Parathyroid adenoma (tissue), 2 donors: ENCODE data around the gene AKT2.

Experiments used
- H2AFZ ChIP-seq: fragments of 300-600 bp; sonication (generic); one replicate; pipeline ENCODE4 v1.7.0; 2017; ENCODE audit warnings: antibody characterized with exemption, mild to moderate bottlenecking
- H3K27ac ChIP-seq: fragments of 300-600 bp; sonication (generic); one replicate; pipeline ENCODE4 v1.7.0; 2017
- H3K27me3 ChIP-seq: fragments of 300-600 bp; sonication (generic); one replicate; pipeline ENCODE4 v1.7.0; 2017; ENCODE audit warnings: low read length; ENCODE audit not compliant: control insufficient read depth, insufficient read depth
- H3K36me3 ChIP-seq: fragments of 300-600 bp; sonication (generic); one replicate; pipeline ENCODE4 v1.7.0; 2017; ENCODE audit warnings: low read length; ENCODE audit not compliant: control insufficient read depth, insufficient read depth
- H3K4me1 ChIP-seq: fragments of 300-600 bp; sonication (generic); one replicate; pipeline ENCODE4 v1.7.0; 2017; ENCODE audit warnings: control low read depth
- H3K4me2 ChIP-seq: fragments of 300-600 bp; sonication (generic); one replicate; pipeline ENCODE4 v1.7.0; 2017; ENCODE audit warnings: low read length
- H3K4me3 ChIP-seq: fragments of 300-600 bp; sonication (generic); one replicate; pipeline ENCODE4 v1.7.0; 2017; ENCODE audit warnings: low read depth, low read length
- H3K79me2 ChIP-seq: fragments of 300-600 bp; sonication (generic); one replicate; pipeline ENCODE4 v1.7.0; 2017; ENCODE audit warnings: control low read depth
- H3K9ac ChIP-seq: fragments of 300-600 bp; sonication (generic); one replicate; pipeline ENCODE4 v1.7.0; 2017; ENCODE audit warnings: mild to moderate bottlenecking
- H3K9me3 ChIP-seq: fragments of 300-600 bp; sonication (generic); one replicate; pipeline ENCODE4 v1.7.0; 2017; ENCODE audit warnings: low read length; ENCODE audit not compliant: control insufficient read depth
- CTCF ChIP-seq: fragments of 300-600 bp; sonication (generic); IDR thresholded peaks from one replicate; pipeline ENCODE4 v1.7.0; 2017; ENCODE audit warnings: antibody characterized with exemption, mild to moderate bottlenecking
- donor health status: primary hyperparathyroidism.

AKT2 gene

GRCh38 chr19:40271706-40272105, 13.4 kb downstream of the AKT2 start:
- H3K4me1 ChIP-seq = peaks cover 24% of the 10 kb centered on the region
- no peak overlapping the region for H3K9ac ChIP-seq
- H3K79me2 ChIP-seq = peaks cover 69% of the 10 kb centered on the region
- no peaks in the 10 kb centered on the region for H3K36me3 ChIP-seq
- no peak overlapping the region for H3K4me2 ChIP-seq
- H3K9me3 ChIP-seq = no peaks in the 10 kb centered on the region
- no peak overlapping the region for H3K4me3 ChIP-seq
- H3K27me3 ChIP-seq = no peaks in the 10 kb centered on the region
- no peak overlapping the region for H3K27ac ChIP-seq
- no peak for TF ChIP-seq CTCF
- H2AFZ ChIP-seq = no peak overlapping the region

- Histone ChIP-seq H3K79me2 (peaks cover 74% of the 10 kb centered on the region), H3K9me3 (no peaks in the 10 kb centered on the region), H3K4me1 (peaks cover 32% of the 10 kb centered on the region), H3K27ac (no peak overlapping the region), H3K36me3 (no peaks in the 10 kb centered on the region), H3K4me2 (no peak overlapping the region), H2AFZ (no peak overlapping the region), H3K9ac (no peak overlapping the region), H3K4me3 (no peak overlapping the region), H3K27me3 (no peaks in the 10 kb centered on the region)
- TF ChIP-seq CTCF = no peak
Observed at GRCh38 chr19:40270362-40271089, 14.6 kb downstream of the AKT2 start.

GRCh38 chr19:40269216-40269940, 15.8 kb downstream of the AKT2 start:
- peaks cover 28% of the 10 kb centered on the region for H3K4me1 ChIP-seq
- H3K36me3 ChIP-seq = no peaks in the 10 kb centered on the region
- no peak overlapping the region for H3K4me3 ChIP-seq
- H2AFZ ChIP-seq = no peak overlapping the region
- H3K9ac ChIP-seq = no peak overlapping the region
- no peak for TF ChIP-seq CTCF
- H3K27me3 ChIP-seq = no peaks in the 10 kb centered on the region
- no peak overlapping the region for H3K27ac ChIP-seq
- no peaks in the 10 kb centered on the region for H3K9me3 ChIP-seq
- H3K4me2 ChIP-seq = no peak overlapping the region
- peaks cover 77% of the 10 kb centered on the region for H3K79me2 ChIP-seq

- H3K4me1 ChIP-seq = peaks cover 19% of the 10 kb centered on the region
- H3K27ac ChIP-seq = peak overlapping the region; percentile 30
- H3K4me2 ChIP-seq = no peak overlapping the region
- no peaks in the 10 kb centered on the region for H3K9me3 ChIP-seq
- H3K79me2 ChIP-seq = peaks cover 74% of the 10 kb centered on the region
- H3K36me3 ChIP-seq = no peaks in the 10 kb centered on the region
- H2AFZ ChIP-seq = no peak overlapping the region
- no peaks in the 10 kb centered on the region for H3K27me3 ChIP-seq
- TF ChIP-seq CTCF = no peak
- H3K9ac ChIP-seq = no peak overlapping the region
- no peak overlapping the region for H3K4me3 ChIP-seq
Observed at GRCh38 chr19:40267601-40267997, 17.5 kb downstream of the AKT2 start.
